Ishikawa (cell line): Measurements from ENCODE around the gene LRRC37B.

Experiments
- CEBPB ChIP-seq: IDR thresholded peaks from 2 replicates; pipeline ENCODE4 v1.6.1; 2012
- CREB1 ChIP-seq: IDR thresholded peaks from 2 replicates; pipeline ENCODE4 v1.6.1; 2012; ENCODE audit warnings: low read depth
- EGR1 ChIP-seq: IDR thresholded peaks from 2 replicates; pipeline ENCODE4 v1.6.1; 2012
- EP300 ChIP-seq: IDR thresholded peaks from 2 replicates; pipeline ENCODE4 v1.6.1; 2012; ENCODE audit warnings: borderline replicate concordance
- FOXM1 ChIP-seq: IDR thresholded peaks from 2 replicates; pipeline ENCODE4 v1.6.1; 2012; ENCODE audit warnings: low read depth, borderline replicate concordance
- MAX ChIP-seq: IDR thresholded peaks from 2 replicates; pipeline ENCODE4 v1.6.1; 2012
- NFIC ChIP-seq: IDR thresholded peaks from 2 replicates; pipeline ENCODE4 v1.6.1; 2012
- RAD21 ChIP-seq: IDR thresholded peaks from 2 replicates; pipeline ENCODE4 v1.6.1; 2012; ENCODE audit warnings: low read depth
- TAF1 ChIP-seq: IDR thresholded peaks from 2 replicates; pipeline ENCODE4 v1.6.1; 2012; ENCODE audit warnings: low read depth, mild to moderate bottlenecking
- TCF12 ChIP-seq: IDR thresholded peaks from 2 replicates; pipeline ENCODE4 v1.6.1; 2012; ENCODE audit warnings: low read depth
- TEAD4 ChIP-seq: IDR thresholded peaks from 2 replicates; pipeline ENCODE4 v1.6.1; 2012
- YY1 ChIP-seq: IDR thresholded peaks from 2 replicates; pipeline ENCODE4 v1.6.1; 2012; ENCODE audit warnings: low read depth
- ZBTB7A ChIP-seq: IDR thresholded peaks from 2 replicates; pipeline ENCODE4 v1.6.1; 2012; ENCODE audit warnings: low read depth
- TF ChIP-seq, protein P1 (sequence below): IDR thresholded peaks from 2 replicates; pipeline ENCODE4 v1.6.1; 2012
- TF ChIP-seq, protein P2 (sequence below): IDR thresholded peaks from 2 replicates; pipeline ENCODE4 v1.6.1; 2012; ENCODE audit warnings: low read depth, mild to moderate bottlenecking

Gene LRRC37B

DNA sequence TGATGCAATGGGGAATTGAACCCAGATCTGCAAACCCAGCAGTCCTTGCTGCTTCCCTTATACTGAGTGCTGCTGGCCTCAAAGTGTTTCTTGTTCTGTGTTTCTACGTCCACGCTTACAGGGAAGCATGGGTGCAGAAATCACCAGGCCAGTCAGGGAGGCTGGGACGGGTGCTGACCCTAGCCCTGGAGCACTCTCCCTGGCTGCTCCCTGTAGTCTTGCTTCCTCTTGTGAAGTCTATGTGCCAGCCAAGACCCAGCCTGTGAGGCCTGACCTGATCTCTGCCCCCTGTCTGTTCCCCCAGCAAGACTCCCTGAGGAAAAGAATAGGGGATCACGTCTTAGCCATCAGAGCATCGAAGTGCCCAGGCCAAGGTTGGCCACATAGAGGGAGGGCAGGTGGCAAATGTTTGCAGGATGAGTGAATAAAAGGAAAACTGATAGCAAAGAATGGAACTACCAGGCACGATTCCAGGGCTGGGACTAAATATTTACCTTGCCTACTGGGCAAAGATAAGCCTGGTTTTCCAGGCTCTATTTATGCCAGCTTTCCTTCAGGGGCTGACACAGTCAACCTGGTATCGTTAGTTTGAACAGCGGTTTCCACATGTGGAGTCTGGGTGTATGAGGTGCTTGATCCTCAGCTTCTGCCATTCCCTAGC is 93.9 kb downstream of the LRRC37B start:
- TF ChIP-seq CEBPB, result no peak
- no peak for TF ChIP-seq TCF12
- TF ChIP-seq CREB1, result no peak
- no peak for TF ChIP-seq MAX
- no peak for TF ChIP-seq YY1
- TF ChIP-seq EGR1, result no peak
- TF ChIP-seq EP300, result no peak
- TF ChIP-seq, protein P1, sequence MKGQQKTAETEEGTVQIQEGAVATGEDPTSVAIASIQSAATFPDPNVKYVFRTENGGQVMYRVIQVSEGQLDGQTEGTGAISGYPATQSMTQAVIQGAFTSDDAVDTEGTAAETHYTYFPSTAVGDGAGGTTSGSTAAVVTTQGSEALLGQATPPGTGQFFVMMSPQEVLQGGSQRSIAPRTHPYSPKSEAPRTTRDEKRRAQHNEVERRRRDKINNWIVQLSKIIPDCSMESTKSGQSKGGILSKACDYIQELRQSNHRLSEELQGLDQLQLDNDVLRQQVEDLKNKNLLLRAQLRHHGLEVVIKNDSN, result no peak
- TF ChIP-seq TAF1, result no peak
- TF ChIP-seq NFIC, result no peak

GRCh38 chr17:32102172-32102571 is 95.0 kb downstream of the LRRC37B start:
- TF ChIP-seq TAF1, result no peak
- no peak for TF ChIP-seq MAX
- TF ChIP-seq RAD21, result no peak
- no peak for TF ChIP-seq CEBPB
- no peak for TF ChIP-seq YY1
- no peak for TF ChIP-seq TCF12
- no peak for TF ChIP-seq EGR1
- TF ChIP-seq, protein P2, sequence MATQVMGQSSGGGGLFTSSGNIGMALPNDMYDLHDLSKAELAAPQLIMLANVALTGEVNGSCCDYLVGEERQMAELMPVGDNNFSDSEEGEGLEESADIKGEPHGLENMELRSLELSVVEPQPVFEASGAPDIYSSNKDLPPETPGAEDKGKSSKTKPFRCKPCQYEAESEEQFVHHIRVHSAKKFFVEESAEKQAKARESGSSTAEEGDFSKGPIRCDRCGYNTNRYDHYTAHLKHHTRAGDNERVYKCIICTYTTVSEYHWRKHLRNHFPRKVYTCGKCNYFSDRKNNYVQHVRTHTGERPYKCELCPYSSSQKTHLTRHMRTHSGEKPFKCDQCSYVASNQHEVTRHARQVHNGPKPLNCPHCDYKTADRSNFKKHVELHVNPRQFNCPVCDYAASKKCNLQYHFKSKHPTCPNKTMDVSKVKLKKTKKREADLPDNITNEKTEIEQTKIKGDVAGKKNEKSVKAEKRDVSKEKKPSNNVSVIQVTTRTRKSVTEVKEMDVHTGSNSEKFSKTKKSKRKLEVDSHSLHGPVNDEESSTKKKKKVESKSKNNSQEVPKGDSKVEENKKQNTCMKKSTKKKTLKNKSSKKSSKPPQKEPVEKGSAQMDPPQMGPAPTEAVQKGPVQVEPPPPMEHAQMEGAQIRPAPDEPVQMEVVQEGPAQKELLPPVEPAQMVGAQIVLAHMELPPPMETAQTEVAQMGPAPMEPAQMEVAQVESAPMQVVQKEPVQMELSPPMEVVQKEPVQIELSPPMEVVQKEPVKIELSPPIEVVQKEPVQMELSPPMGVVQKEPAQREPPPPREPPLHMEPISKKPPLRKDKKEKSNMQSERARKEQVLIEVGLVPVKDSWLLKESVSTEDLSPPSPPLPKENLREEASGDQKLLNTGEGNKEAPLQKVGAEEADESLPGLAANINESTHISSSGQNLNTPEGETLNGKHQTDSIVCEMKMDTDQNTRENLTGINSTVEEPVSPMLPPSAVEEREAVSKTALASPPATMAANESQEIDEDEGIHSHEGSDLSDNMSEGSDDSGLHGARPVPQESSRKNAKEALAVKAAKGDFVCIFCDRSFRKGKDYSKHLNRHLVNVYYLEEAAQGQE, result no peak
- no peak for TF ChIP-seq CREB1
- no peak for TF ChIP-seq FOXM1
- TF ChIP-seq, protein P1, result no peak
- no peak for TF ChIP-seq TEAD4

- no peak for TF ChIP-seq TCF12
- TF ChIP-seq TEAD4, result no peak
- TF ChIP-seq MAX, result no peak
- no peak for TF ChIP-seq RAD21
- TF ChIP-seq, protein P2, result no peak
- no peak for TF ChIP-seq YY1
- no peak for TF ChIP-seq CREB1
- no peak for TF ChIP-seq NFIC
- TF ChIP-seq TAF1, result no peak
- TF ChIP-seq, protein P1, result no peak
- TF ChIP-seq EP300, result no peak
- TF ChIP-seq EGR1, result no peak
- no peak for TF ChIP-seq FOXM1
- no peak for TF ChIP-seq ZBTB7A
These were observed 95.5 kb downstream of the LRRC37B start for GRCh38 chr17:32102646-32103186.
